Fibroblast of pulmonary artery (primary cell): Measurements from ENCODE around the gene MAFG.

ENCODE experiments used
- DNase-seq: peaks from one replicate; pipeline ENCODE4 v3.0.0-alpha.2; 2010; ENCODE audit warnings: low read depth
- H3K4me3 ChIP-seq: replicated peaks from 2 replicates; pipeline ENCODE4 v1.5.1; 2011; ENCODE audit warnings: low read depth, mild to moderate bottlenecking, control low read depth, low read length, moderate library complexity
- TF ChIP-seq, protein P1 (sequence below): IDR thresholded peaks from 2 replicates; pipeline ENCODE4 v1.5.1; 2011; ENCODE audit warnings: mild to moderate bottlenecking, control low read depth, low read length, inconsistent platforms; ENCODE audit errors: missing control alignments

Gene MAFG

DNA sequence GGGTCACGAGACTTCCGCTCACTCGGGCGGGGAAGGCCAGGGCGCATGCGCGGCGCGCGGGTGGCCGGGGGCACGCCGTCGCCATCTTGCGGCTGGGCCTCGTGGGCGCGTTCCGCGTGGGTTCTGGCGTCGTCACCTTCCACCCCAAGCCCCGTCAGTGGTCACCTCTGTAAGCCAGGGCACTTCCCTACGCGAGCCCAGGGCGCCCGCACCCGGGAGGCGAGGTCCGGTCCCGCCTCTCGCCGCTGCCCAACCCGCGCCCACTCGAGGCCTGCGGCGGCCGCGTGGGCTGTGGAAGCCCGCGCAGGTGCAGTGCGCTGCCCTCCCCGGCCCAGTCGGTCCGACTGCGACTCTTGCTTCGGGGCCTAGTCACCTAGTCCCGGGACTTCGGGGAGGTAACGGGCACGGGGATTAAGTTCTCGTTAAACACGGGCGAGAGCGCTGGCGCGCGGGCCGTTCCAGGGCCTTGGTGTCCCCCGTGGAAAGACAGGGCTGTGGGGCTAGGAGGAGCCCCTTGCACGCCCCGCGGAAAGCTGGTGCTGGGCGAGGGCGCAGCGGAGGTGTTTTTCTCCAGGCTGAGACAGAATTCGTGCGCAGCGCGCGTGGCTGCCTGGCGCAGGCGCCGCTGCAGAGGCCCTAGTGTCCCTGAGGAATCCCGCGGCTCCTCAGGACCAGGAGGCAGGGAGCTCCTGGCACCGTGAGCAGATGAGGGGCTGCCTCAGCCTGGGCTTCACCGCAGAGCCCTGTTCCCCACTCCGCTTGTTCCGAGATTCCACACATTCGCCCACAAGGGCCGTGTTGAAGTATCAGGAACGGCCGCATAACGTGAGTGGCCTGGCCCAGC lies 55.9 kb downstream of the MAFG start:
- TF ChIP-seq, protein P1, sequence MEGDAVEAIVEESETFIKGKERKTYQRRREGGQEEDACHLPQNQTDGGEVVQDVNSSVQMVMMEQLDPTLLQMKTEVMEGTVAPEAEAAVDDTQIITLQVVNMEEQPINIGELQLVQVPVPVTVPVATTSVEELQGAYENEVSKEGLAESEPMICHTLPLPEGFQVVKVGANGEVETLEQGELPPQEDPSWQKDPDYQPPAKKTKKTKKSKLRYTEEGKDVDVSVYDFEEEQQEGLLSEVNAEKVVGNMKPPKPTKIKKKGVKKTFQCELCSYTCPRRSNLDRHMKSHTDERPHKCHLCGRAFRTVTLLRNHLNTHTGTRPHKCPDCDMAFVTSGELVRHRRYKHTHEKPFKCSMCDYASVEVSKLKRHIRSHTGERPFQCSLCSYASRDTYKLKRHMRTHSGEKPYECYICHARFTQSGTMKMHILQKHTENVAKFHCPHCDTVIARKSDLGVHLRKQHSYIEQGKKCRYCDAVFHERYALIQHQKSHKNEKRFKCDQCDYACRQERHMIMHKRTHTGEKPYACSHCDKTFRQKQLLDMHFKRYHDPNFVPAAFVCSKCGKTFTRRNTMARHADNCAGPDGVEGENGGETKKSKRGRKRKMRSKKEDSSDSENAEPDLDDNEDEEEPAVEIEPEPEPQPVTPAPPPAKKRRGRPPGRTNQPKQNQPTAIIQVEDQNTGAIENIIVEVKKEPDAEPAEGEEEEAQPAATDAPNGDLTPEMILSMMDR: no peak
- peak; percentile 90 for DNase-seq
- H3K4me3 ChIP-seq: peak overlapping the region; percentile 86

DNA sequence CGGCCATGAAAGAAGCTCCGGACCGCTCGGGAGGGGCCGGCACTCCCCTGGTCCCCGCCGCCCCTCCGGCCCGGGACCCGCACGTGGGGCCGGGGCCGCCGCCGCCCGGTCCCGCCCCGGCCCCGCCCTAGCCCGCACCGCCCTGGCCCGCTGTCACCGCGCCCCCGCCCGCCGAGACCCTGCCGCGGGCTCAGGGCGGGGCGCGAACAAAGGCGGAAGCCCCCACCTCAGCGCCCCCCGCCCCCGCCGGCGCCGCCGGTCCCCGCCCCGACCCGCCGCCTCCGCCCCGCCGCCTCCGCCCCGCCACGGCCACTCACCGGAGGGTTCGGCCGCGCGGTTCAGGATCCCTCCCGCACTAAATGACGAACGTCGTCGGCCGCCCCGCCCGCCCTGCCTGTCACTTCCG lies 56.6 kb downstream of the MAFG start, which contains the start of gene ARHGDIA:
ARHGDIA (minus strand) TSS at position 357 of the 406 bp plus-strand sequence. CDS start 1,407 bp downstream, outside the sequence.
- TF ChIP-seq, protein P1: no peak
- H3K4me3 ChIP-seq: peak within 1 kb of the TSS; percentile 86
- no peak for DNase-seq

DNA sequence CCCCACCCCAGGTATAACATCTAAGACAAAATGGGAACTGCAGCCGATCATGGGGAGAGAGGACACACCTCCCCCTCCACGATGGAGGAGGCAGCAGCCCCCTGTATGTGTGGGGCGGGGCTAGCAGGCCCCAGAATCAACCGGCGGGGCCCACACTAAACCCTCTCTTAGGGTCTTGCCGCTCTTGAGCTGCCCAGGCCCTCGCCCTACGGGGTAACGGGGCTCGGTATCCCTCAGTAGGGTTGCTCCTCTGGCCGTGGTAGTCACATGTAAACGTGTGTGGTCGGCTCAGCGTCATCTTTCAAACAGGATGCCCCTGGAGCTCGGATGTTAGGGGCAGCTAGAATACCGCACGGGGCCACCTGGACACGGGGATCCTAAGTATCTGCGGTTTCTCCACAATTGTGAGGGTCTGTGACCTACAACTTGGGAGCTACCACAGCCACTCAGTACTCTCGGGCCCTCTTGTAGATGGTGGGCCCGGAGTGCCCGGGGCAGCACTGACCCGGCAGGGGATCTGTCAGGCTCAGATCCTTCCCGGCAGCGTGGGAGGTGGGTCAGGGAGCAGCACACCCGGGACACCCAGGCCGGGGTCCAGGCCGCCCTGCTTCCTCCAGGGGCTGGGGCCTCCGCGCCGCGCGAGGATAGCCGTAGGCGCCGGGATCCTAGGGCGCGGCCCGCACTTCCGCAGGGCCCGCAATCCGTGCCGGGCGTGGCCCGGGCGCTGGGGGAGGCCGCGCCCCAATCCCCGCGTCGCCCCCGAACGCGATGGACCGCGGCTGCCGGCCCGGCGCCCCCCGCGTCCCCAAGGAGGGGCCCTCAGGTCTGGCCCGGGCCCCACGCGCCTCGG lies 57.2 kb downstream of the MAFG start:
- peak overlapping the region; percentile 86 for H3K4me3 ChIP-seq

DNA sequence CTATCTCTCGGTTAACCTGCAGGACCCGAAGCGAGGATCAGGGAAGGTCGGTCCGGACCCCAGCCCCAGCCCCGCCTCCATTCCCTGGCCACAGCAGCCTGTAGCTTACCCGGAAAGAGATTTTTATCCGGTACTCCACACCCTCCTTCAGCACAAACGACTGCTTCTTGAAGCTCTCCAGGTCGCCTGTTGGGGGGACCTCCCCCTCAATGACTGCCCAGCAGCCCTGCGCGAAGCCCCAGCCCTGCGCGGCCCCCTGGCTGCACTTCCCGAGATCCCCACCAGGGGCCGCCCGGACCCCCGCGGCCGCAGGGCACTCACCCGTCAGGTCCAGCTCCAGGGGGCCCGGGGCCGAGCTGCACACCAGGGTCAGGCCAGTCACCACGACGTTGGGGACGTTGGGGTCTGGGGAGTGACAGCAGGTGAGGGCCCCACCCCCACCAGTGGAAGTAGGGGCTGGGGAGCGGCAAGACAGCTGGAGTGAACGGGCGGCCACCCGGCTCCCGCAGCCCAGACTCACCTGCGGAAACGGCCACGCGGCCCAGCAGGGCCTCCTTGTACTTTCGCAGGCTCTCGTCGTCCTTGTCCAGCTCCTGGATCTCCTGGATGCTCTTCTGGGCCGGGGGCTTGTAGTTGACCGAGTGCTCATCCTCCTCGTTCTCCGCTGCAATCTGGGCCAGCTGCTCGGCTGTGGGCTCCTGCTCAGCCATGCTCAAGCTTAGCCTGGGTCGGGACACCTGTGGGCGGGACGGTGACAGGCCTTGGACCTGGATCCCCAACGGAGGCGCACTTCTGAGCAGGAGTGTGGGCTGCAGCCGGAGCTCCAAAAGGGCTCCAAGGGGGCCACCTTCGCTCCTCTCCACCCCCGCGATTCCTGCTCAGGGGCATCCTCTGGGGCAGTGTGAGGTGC lies 58.1 kb downstream of the MAFG start:
- peak overlapping the region; percentile 86 for H3K4me3 ChIP-seq
- peak; percentile 38 for DNase-seq
- TF ChIP-seq, protein P1: peak; percentile 57

More for the DNA sequence above, 57.2 kb downstream of the MAFG start:
- TF ChIP-seq, protein P1: no peak
- DNase-seq: peak; percentile 51

DNA sequence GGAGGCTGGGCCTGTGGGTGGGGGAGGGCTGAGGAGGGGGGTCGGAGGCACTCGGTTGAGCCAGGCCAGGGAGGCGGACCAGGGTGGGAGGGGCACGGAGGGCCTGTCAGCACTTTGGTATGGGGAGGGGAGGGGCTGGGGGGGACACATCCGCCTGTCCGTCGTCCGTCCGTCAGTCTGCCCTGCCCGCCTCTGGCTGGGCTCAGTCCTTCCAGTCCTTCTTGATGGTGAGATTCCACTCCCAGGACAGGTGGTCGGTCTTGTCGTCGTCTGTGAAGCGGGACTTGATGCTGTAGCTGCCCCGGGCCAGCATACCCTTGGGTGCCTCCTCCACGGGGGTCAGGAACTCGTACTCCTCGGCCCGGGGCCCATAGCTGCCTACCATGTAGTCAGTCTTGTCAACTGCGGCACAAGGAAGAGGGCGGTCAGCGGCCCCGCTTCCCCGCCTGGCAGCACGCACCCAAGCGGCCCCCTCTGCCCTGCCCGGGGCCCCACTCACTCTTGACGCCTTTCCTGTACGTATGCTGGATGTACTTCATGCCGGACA lies 58.8 kb downstream of the MAFG start:
- peak overlapping the region; percentile 86 for H3K4me3 ChIP-seq
- DNase-seq: peak; percentile 89

More for the DNA sequence above, 58.8 kb downstream of the MAFG start:
- TF ChIP-seq, protein P1: no peak
